HG03432 (cell line): ENCODE results near the gene NXF3.
"Not testable (repeated sequence)": the region's sequence is repeated elsewhere in the genome, so short reads cannot be mapped to it uniquely, and the experiment has no call there.

Experiments
- ATAC-seq: cut with Tn5 transposase; IDR thresholded peaks from one replicate; pipeline ENCODE4 v1.9.1; 2021; ENCODE audit warnings: mild to moderate bottlenecking, moderate library complexity; ENCODE audit not compliant: unreplicated experiment

Gene NXF3, protein sequence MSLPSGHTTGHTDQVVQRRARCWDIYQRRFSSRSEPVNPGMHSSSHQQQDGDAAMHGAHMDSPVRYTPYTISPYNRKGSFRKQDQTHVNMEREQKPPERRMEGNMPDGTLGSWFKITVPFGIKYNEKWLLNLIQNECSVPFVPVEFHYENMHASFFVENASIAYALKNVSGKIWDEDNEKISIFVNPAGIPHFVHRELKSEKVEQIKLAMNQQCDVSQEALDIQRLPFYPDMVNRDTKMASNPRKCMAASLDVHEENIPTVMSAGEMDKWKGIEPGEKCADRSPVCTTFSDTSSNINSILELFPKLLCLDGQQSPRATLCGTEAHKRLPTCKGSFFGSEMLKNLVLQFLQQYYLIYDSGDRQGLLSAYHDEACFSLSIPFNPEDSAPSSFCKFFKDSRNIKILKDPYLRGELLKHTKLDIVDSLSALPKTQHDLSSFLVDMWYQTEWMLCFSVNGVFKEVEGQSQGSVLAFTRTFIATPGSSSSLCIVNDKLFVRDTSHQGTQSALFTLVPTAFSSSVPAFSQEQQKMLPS

DNA sequence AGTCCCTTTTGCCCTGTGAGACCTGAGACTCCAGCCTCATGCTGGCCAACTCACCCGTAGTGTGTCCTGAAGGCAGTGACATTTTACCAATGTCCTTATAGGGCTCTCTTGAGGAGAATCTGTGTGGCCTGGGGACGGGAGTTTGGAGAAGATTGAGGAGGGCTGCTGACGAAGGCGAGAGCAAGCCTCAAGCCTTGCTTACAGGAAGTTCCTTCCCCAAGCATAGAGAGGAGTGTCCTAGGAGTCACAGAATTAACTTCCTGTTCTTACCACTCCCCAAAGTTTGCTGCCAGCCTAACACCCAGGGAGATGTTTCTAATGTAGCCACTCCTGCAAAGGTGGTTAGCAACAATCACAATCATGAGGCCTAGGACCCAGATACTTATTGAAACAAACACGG lies at the start of gene NXF3:
TSS of gene NXF3 (minus strand) at position 202 of the 400 bp plus-strand sequence. CDS start at position 82, 120 bp downstream.
- no peak for ATAC-seq

DNA sequence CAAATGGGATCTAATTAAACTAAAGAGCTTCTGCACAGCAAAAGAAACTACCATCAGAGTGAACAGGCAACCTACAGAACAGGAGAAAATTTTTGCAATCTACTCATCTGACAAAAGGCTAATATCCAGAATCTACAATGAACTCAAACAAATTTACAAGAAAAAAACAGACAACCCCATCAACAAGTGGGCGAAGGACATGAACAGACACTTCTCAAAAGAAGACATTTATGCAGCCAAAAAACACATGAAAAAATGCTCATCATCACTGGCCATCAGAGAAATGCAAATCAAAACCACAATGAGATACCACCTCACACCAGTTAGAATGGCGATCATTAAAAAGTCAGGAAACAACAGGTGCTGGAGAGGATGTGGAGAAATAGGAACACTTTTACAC lies 43.6 kb upstream of the NXF3 start:
- ATAC-seq = not testable (repeated sequence)

DNA sequence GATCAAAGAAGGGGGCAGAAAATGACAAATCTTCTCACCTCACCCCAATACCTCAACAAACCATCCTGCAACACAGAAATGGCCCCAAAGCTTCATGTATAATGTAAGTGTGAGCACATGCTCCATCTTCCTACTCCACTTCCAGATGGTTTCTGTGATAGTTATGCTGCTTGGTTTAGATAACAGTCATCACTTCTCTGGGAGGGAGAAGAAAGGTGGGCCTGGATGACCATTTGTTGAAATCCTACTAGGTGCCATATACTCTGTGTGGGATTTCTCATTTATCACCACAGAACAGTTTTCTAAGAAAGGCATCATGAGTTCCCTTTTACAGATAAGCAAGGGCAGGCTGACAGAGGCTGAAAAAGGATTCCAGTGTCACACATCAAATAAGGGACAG lies 31.3 kb upstream of the NXF3 start:
- no peak for ATAC-seq

DNA sequence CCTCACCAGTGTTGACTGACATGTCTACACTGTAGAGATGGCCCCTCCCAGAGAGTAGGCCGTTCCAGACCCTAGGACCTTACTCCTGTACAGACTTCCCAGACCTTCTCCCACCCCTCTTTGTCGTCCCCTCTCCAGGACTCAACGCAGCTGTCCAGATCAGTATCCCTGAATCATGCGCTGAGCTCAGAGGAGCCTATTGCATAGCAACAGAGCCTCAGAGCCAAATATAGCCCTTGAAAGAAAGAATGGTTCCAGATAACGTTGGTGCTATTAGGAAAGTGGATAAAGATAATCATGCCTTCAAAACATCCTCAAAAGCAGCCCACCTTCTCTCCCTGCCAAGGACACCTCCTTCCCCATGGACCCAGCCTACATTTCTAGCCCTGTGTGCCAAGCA lies 27.8 kb upstream of the NXF3 start:
- no peak for ATAC-seq

DNA sequence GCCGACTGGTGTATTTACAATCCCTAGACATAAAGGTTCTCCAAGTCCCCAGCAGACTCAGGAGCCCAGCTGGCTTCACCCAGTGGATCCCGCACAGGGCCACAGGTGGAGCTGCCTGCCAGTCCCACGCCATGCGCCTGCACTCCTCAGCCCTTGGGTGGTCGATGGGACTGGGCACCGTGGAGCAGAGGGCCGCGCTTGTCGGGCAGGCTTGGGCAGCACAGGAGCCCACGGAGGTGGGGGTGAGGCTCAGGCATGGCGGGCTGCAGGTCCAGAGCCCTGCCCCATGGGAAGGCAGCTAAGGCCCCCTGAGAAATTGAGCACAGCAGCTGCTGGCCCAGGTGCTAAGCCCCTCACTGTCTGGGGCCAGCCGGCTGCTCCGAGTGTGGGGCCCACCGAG lies 24.0 kb upstream of the NXF3 start:
- ATAC-seq = not testable (repeated sequence)

DNA sequence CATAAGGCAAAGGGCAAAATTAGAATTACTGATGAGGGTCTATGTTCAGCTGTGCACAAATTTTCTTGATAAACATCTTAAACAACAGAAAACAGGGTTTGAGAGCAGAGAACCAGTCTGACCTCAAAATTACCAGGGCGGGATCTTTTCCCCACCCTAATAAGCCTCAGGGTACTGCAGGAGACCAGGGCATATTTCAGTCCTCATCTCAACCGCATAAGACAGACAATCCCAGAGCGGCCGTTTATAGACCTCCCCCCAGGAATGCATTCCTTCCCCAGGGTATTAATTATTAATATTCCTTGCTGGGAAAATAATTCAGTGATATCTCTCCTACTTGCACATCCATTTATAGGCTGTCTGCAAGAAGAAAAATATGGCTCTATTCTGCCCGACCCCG lies 16.6 kb upstream of the NXF3 start:
- not testable (repeated sequence) for ATAC-seq

DNA sequence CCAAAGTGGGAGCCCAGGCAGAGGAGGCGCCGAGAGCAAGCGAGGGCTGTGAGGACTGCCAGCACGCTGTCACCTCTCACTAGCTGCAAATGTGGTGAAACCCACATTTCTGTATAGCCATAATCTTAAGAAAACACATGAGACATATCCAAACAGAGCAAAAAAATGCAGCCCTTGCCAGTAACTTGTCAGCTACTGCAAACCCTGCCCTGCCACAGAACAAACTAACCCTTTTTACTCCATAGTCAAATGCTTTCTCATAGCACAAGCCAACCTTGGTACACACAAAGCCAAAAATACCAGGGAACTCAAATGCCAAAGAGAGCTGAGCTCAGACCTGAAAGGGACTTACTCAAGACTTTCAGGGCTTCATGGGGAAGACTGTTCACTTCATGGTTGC lies 14.9 kb upstream of the NXF3 start:
- no peak for ATAC-seq

DNA sequence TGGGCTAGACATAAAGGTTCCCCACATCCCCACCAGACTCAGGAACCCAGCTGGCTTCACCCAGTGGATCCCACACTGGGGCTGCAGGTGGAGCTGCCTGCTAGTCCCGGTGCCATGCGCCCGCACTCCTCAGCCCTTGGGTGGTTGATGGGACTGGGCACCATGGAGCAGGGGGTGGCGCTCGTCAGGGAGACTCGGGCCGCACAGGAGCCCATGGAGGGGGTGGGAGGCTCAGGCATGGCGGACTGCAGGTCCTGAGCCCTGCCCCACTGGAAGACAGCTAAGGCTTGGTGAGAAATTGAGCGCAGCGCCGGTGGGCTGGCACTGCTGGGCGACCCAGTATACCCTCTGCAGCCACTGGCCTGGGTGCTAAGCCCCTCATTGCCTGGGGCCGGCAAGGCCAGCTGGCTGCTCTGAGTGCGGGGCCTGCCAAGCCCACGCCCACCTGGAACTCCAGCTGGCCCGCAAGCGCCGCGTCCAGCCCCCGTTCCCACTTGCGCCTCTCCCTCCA lies 14.3 kb upstream of the NXF3 start:
- not testable (repeated sequence) for ATAC-seq

DNA sequence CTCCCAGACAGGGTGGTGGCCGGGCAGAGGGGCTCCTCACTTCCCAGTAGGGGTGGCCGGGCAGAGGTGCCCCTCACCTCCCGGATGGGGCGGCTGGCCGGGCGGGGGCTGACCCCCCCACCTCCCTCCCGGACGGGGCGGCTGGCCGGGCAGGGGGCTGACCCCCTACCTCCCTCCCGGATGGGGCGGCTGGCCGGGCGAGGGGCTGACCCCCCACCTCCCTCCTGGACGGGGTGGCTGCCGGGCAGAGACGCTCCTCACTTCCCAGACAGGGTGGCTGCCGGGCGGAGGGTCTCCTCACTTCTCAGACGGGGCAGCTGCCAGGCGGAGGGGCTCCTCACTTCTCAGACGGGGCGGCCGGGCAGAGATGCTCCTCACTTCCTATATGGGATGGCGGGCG lies 11.4 kb upstream of the NXF3 start:
- ATAC-seq = not testable (repeated sequence)

DNA sequence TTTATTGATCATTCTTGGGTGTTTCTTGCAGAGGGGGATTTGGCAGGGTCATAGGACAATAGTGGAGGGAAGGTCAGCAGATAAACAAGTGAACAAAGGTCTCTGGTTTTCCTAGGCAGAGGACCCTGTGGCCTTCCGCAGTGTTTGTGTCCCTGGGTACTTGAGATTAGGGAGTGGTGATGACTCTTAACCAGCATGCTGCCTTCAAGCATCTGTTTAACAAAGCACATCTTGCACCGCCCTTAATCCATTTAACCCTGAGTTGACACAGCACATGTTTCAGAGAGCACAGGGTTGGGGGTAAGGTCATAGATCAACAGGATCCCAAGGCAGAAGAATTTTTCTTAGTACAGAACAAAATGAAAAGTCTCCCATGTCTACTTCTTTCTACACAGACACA lies 10.9 kb upstream of the NXF3 start:
- ATAC-seq = not testable (repeated sequence)

DNA sequence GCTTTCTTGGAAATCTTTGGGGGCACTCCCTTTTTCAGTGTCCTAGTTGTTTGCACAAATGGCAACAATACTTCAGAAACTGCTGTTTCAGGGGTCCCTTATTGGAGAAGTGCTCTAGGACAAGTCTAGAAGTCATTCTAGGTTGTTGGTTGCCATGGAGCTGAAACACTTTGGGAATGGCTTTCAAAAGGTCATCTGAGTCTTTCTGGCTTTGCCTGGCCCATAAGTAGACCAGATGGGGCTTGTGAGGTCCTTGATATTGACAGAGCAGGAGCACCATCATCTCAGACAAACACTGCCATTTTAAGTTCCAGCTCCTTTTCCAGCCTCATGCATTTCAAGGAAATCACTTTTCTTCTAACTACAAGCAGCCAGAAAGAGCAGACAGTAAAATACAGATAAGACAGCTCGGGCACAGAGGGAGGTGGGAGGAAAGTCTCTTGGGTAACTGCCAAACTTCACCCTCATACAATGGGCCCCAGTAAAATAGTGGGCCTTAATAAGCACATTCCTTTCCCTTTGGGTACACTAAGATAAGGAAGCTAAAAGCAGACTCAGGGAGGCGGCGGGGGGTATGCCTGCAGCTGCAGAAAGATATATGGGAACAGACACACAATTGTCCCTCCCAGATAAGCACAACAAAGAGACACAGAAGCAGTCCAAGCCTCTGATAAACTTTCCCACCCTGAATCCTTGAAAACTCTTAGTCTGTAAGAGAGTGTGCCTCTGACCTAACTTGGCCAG lies 8.5 kb upstream of the NXF3 start:
- ATAC-seq = no peak

DNA sequence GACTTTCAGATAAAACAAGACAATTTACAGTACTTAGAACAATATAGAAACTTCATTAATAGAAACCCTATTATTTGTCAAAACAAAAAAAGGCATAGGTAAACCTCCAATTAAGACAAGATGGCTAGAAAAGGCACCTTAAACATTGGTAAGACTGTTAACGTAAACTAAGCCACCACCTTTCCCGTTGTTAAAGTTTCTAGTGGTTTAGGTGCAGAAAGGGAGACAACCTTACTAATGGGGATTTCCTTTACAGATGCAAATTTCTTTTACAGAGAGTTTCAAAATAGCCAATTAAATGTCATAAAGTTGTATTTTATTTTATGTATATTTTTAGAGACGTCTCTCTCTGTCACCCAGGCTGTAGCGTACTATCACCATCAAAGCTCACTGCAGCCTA lies 7.5 kb upstream of the NXF3 start:
- ATAC-seq = no peak

DNA sequence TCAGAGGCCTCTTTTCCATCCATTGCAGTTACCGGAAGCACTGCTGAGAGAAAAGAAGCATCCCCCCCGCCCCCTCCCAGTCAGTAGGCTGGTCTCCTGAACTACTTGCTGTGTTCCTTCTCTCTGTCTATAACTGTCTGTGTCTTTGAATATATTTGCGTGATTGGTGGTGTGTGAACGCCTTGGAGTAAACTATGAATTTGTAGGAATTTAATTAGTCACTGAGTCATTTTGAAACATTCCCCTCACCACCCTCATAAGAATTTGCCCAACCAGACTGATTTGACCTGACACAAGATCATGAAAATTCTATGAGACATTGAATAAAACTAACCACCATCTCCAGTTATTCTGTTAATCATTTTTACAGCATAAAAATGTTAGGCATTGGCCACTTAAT lies 6.7 kb upstream of the NXF3 start:
- no peak for ATAC-seq

DNA sequence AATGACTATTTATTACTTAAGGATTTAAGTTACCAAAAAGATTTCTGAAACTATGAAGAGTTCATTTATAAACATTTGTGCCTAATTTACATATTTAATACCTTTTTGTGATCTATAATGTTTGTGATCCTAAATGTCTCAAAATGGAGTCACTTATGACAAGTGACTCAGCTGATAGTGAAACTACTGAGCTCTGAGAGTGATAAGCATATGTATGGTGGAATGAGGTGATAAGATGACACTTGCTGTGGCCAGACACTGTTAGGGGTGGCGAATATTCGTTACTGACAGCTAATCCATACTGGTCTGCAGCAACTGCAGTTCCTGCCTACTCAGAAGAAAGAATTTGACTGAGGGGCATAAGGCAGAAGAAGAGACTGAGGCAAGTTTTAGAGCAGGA lies 5.5 kb upstream of the NXF3 start:
- ATAC-seq = no peak

DNA sequence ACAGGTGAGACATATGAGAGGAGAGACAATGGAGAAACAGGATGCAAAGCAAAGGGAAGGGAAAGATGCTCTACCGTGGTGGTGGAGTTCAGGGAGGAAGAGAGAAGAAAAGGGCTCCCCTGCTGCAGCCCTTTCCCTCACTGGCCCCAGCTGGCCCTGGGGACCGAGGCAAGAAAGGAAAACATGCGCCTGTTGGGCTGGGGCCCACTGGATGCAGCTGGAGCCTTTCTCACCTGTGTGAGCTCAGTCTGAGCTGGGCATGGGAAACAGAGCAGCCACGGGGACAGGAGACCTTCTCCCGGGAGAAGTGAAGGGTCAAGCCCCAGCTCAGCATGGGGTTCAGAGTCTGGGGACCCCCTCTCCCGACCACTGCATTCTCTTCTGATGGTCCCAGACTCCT lies 11.9 kb downstream of the NXF3 start:
- ATAC-seq = no peak

DNA sequence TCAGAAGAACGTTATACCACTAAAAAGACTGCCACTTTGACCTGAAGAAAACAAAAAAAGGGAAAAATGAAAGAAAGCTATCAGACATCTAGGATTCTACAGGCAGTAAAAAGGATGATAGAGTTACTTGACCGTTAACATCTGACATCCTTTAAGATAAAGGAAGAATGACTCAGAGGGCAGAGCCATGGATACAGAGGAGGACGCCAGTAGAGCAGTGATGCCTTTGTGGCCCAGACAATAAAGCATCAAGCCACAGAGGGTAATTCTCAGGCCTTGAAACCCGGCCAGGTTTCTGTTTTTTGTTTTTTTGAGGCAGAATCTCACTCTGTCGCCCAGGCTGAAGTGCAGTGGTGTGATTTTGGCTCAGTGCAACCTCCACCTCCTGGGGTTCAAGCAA lies 19.5 kb downstream of the NXF3 start:
- no peak for ATAC-seq

DNA sequence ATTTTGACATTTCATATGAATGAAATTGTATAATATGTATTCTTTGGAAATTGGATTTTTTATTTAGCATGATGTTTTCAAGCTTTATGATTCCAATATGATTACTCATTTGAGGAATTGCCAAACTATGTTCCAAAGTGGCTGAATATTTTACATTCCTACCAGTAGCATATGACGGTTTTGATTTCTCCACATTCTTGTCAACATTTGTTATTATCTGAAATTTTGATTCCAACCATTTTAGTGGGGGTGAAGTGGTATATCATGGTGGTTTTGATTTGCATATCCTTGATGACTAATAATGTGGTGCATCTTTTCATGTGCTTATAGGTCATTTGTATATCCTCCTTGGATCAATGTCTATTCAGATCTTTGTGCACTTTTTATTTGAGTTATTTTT lies 26.3 kb downstream of the NXF3 start:
- ATAC-seq = no peak

DNA sequence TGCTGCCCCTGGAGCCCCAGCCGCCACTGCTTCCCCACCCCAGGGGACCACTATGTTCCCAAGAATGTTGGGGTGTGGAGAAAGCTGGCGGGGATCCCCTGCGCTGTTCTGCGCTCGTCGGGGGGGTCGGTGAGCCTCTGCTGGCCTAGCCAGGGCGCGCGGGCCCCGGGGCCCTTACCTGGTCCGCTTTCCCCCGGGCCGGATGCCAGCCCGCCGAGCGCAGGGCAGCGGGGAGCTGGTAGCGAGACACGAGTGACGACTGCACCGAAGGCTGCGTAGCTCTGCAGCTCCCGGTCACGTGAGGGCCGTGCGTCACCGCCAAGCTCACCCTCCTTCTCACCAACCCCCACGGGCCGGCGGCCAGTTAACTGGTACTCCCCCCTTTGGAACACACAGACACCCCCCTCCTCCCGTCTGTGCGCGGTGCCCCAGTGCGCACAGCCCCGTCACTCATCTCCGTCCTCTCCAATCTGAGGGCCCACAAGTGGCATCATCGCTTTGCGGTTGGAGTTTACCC lies 29.0 kb downstream of the NXF3 start, which contains the start of gene BEX1:
TSS of gene BEX1 (minus strand) at position 254 of the 517 bp plus-strand sequence. CDS start 897 bp downstream, outside the sequence.
- no peak for ATAC-seq

DNA sequence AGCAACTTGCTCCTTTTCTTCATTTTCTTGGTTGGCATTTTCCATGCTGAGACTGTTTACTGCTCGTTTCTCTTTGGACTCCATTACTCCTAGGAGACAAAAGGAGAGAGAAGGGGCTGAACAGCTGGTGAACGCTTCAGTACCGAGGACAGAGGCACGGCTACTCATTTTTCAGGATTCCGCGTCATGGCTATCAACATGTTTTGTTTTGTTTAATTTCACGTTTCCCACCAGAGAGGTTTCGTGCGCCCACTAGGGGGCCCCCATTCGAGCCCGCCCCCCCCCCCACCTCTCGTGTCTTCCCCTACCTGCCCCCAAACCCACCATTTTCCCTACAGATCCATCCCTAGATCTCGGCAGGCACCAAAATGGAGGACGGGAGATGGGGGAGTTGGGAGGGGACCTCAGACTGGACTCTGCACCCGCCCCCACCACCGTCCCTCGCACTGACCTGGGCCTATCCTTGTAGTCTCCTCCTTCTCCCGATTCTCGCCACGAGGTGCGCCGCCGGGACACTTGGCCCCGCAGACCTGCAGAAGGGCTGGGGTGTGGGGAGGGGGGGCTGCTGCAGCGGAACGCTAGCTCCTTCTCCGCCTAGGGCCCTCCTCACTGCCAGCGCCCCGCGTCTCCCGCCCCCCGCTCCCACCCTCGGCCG lies 29.6 kb downstream of the NXF3 start:
- no peak for ATAC-seq

DNA sequence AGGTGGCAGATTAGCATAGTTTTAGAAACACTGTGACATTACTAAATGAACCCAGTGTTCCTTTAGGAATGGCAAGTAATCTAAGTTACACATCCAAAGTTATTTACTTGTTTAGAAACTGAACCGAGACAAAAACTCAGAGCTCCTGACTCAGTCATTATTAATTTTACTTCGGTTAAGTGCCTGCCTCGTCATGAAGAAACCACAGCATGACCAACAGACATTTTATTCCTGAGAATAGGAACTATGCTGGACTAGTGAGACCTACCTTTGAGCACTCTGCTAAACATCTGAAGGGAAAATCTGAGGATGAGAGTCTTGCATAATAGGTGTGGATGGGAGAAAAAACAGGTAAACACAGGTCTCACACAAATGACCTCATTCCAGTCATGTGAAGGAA lies 31.5 kb downstream of the NXF3 start:
- no peak for ATAC-seq

DNA sequence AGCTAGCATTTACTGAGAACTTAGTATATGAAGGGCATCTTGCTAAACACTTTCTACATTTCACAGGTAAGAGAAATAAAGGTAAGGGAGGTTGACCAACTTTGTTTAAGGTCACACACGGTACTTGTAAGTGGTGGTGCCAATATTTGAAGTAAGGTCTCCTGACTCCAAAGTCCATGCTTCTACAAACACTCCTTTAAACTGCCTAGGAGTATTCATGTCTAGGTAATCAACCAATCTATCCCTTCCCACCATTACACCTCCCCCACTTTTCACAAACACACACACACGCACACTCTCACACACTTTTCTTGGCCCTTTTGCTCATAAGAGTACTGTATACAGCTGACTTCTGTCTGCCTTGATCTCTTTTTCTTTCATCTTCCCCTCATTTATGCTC lies 36.0 kb downstream of the NXF3 start:
- no peak for ATAC-seq
